ENCODE results near the gene TPSG1.

DNA sequence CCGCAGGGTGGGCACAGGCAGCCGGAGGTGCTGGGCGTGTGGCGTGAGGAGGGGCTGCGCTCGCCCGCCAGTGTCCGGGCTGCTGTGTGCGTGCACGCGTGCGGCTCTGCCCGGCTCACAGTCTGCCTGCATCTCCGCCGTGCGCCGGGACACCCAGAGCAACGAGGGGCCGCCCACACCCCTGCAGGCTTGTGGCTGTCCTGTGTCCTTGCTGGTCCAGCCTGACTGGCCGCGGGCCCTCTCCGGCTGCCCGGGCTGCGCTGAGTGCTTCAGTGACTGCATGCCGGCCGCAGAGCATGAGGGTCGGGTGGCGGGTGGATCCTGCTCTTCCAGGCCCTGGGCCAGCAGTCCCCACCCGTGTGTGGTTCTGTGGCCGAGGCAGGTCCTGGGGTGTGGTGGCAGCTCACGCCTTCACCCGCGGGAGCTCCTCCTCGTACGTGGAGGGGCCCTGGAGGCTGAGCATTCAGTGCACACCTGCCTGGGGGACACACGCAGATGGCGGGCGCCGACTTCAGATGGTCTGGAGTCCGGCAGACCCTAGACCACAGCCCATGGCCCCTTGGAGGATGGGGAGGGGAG, 12.4 kb downstream of the TPSG1 start:
- TF ChIP-seq, protein P1, sequence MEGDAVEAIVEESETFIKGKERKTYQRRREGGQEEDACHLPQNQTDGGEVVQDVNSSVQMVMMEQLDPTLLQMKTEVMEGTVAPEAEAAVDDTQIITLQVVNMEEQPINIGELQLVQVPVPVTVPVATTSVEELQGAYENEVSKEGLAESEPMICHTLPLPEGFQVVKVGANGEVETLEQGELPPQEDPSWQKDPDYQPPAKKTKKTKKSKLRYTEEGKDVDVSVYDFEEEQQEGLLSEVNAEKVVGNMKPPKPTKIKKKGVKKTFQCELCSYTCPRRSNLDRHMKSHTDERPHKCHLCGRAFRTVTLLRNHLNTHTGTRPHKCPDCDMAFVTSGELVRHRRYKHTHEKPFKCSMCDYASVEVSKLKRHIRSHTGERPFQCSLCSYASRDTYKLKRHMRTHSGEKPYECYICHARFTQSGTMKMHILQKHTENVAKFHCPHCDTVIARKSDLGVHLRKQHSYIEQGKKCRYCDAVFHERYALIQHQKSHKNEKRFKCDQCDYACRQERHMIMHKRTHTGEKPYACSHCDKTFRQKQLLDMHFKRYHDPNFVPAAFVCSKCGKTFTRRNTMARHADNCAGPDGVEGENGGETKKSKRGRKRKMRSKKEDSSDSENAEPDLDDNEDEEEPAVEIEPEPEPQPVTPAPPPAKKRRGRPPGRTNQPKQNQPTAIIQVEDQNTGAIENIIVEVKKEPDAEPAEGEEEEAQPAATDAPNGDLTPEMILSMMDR (IDR thresholded peaks at IDR 0.05; ENCODE audit: insufficient read depth, low read depth, low read length), result no peak
- no peak for TF ChIP-seq EZH2 (IDR thresholded peaks at IDR 0.05; ENCODE audit: insufficient read depth, low read length)

Measured in astrocyte (in vitro differentiated cells and primary cell).